Measurements from ENCODE around the gene HERC2.

Gene HERC2

GRCh38 chr15:28093752-28094535, 228.0 kb downstream of the HERC2 start:
- DNase-seq = no peak

- DNase-seq = no peak
These were observed 230.7 kb downstream of the HERC2 start for GRCh38 chr15:28091313-28091712.

- DNase-seq = no peak
These were observed 235.7 kb downstream of the HERC2 start for GRCh38 chr15:28086175-28086703.

GRCh38 chr15:28085489-28086174, 236.3 kb downstream of the HERC2 start:
- no peak for DNase-seq

GRCh38 chr15:28084547-28084946, 237.4 kb downstream of the HERC2 start:
- DNase-seq = no peak

- no peak for DNase-seq
These were observed 238.9 kb downstream of the HERC2 start for GRCh38 chr15:28082891-28083684.

GRCh38 chr15:28081594-28081993, 240.4 kb downstream of the HERC2 start:
- DNase-seq = no peak

- DNase-seq = no peak
These were observed 241.6 kb downstream of the HERC2 start for GRCh38 chr15:28080386-28080785.

GRCh38 chr15:28079313-28079969, 242.5 kb downstream of the HERC2 start:
- no peak for DNase-seq

GRCh38 chr15:28078191-28078719, 243.7 kb downstream of the HERC2 start:
- DNase-seq = no peak

GRCh38 chr15:28075573-28075972, 246.4 kb downstream of the HERC2 start:
- DNase-seq = no peak

- DNase-seq = no peak
These were observed 253.0 kb downstream of the HERC2 start for GRCh38 chr15:28068930-28069329.

- DNase-seq = no peak
These were observed 255.7 kb downstream of the HERC2 start for GRCh38 chr15:28066231-28066630.
